Fibroblast of skin of abdomen (primary cell): ENCODE measurements around the gene MRPS27. TPM values are rescaled to one million over a fixed set of nuclear protein-coding genes. Genes with fewer than 3 reads are reported as not detected.

ENCODE experiments used
- DNase-seq: peaks from one replicate; pipeline ENCODE4 v3.0.0-alpha.2; 2013
- polyA plus RNA-seq, 2 experiments: library from polyadenylated mRNA; unstranded; fragments of 120-200 nt; gene quantifications; one replicate each; pipeline ENCODE4 v1.2.1, GENCODE V29; 2013; ENCODE audit not compliant: insufficient read length in 2 of 2

MRPS27 gene
- polyA plus RNA-seq (2013, experiment 1 of 2; ENCODE audit: insufficient read length): 57.7 TPM
- polyA plus RNA-seq (2013, experiment 2 of 2; ENCODE audit: insufficient read length): 58.5 TPM

DNA sequence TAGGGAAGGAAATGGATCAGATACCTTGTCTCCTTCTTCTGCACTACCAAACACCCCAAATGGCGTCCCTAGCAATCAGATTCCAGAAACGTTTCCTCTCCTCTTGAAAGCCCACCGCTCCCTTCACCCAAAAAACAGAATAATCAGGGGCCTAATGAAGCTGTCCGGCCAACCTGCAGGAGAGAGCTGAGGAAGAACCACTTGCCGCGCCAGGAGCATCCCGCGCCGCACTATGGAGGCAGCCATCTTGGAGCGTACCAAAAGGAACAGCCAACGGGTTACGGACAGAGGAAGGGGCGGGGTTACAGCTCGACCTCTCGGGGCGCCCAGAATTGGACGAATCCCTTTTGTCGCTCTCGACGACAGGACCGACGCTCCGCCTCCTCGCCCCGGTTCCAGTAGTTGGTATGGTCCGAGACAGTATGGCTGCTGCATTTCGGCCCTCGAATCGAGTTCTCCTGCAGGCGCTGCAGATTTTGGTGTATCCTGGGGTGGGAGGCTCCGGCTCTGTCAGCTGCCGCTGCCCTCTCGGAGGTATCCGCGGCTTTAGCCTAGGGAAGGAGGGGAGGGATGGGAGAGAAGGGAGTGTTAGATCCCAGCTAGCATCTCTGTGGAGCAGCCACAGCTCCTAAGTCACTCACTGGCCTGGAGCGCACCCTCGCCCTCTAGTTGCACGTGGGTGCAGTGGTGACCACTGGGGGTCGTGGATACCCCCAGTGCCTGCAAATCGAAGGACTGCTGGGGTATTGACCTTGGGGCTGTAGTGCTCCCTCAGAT is at the start of gene MRPS27, which contains the start of gene PTCD2:
Gene MRPS27 (minus strand): TSS at position 265 of the 777 bp plus-strand sequence. CDS start 19 bp downstream, at position 246.
Gene PTCD2 (plus strand): TSS at position 398 of the 777 bp plus-strand sequence. CDS start 10 bp downstream, at position 408.
- peak; percentile 99 for DNase-seq

DNA sequence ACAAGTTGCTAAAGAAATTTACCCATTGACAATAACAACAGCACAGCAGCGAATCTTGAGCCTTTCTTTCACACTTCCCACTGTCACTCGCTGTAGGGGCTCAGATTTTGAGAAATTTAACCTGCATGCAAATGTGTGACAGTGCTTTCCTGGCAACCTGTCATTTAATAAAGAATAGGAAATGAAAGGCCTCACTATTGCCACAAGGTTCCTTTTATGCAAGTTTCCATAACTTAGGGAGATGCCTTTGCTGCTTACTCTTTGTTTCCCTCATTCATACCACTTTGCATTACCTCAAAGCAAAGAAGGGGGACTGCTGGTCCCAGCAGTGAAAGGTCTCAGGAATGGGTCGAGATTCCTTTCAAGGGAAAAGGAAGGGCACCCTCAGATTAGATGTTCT is 49.7 kb upstream of the MRPS27 start:
- no peak for DNase-seq

- peak; percentile 42 for DNase-seq
Measured at GRCh38 chr5:72369301-72369700, 49.3 kb upstream of the MRPS27 start.

DNA sequence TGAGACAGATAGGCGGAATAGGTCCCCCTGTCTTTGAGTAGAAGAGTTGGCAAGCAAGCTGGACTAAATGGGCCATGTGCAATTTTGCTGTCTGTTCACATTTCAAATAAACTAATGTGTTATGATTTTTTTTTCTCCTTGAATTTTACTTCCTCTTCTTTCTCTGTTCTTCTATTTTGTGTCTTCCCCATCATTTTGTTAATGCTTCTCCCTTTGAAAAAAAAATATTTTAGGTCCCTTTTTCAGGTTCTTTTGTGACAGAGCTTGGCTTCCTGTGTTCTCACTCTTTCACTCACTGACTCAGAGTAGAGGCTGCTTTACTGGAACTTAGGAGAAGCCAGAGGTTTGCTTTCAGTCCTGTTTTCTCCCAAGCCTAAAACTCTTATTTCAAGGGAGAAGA is 48.2 kb upstream of the MRPS27 start:
- no peak for DNase-seq

- DNase-seq: peak; percentile 77
Measured at GRCh38 chr5:72366324-72366976, 46.4 kb upstream of the MRPS27 start.

GRCh38 chr5:72364951-72365350 is 44.9 kb upstream of the MRPS27 start:
- DNase-seq: no peak

GRCh38 chr5:72364171-72364570 is 44.1 kb upstream of the MRPS27 start:
- no peak for DNase-seq

DNA sequence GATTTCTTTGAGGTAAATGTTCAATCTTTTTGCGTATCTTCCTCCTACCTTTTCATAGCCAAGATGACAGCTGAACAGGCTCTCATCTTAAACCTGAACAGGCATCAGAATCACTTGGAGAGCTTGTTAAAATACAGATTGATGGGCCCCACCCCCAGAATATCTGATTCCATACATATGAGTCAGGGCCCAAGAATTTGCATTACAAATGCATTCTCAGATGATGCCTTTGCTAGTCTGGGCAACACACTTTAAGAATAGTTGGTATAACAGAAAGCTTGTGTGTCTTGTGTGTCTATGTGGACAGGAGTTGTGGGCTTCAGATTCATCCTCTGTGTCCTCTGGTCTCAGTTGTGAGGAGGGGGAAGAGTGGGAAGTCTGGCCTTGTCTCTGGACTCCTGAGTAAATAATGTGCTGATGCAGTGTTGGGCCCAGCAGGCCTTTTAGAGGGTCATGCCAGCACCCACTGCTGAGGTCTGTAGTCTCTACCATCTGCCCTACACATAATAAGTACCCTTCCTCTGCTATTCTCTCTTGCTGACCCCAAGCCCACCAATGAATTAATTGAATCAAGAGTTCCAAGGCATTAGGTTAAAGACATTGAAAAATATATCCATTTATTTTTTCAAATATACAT is 43.2 kb upstream of the MRPS27 start:
- peak; percentile 88 for DNase-seq

GRCh38 chr5:72359886-72360285 is 39.8 kb upstream of the MRPS27 start:
- DNase-seq: no peak

DNA sequence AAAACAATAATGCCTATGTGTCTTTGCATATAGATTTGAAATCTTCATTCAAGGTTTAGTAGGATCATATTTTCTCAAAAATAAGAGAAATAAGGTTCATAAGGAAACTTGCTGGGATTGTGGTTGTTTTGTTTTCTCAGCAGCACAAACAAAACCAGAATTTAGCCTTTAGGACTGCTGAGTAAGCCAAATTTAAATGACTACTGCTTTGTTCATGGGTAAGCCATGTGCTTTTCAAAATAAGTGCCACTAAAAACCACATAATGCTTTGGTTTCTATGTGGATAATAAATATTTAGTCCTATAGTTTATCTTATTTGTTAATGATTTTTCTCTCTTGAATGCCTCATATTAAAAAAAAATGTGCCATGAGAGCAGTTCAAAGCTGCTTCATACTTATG is 38.9 kb upstream of the MRPS27 start:
- no peak for DNase-seq

DNA sequence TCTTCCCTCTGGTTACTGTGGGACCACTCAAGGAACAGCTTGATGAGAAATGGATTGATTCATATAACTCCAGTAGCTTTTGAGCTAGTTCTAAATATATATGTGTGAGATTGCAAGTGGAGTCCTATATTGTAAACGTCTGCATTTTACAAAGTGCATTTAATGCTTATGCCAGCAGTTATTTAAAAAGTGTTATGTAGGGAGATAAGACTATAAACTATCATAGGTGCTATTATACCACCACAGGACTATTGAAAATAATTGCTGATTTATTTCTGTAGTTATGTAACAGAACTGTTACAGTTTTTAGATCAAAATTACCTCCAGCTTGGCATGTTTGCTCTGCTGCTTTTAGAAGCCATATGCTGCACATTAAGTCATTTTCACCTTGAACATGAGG is 36.3 kb upstream of the MRPS27 start:
- DNase-seq: no peak

GRCh38 chr5:72355706-72356299 is 35.8 kb upstream of the MRPS27 start:
- DNase-seq: peak; percentile 25

DNA sequence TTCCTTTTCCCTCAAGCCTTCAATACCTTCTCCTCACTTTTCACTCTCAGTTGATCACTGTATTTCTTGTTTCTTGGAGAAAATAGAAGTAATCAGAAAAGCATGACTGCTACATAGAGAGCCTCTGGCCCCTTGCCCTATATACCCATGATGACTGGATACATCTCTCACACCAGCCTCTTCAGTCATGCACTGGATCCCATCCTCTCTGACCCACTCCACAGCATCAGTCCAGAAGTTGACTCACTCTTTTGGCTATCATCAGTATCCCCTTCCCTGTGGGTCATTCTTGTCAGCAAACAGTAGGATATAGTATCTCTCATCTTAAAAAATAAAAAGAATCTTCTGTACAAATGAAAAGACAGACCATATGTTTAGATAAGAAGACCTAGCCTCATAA is 33.0 kb upstream of the MRPS27 start:
- DNase-seq: peak; percentile 44

DNA sequence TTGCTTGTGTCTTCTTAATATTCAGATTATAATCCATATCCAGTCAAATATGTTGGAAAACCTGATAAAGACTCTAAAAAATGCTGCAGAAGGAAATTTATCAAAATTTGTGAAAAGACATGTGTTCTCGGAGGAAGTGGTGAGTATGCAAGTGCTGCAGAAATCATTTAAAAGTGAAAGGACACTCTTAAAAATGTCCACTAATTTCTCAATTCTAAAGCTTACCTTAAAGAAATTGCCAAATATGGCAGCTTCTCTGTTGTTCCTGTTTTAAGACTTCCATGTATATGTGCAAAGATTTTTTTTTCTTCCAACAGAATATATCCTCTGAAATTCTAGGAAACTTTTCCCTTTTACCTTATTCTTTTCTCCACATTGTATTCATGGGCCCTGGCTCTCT is 32.6 kb upstream of the MRPS27 start:
- DNase-seq: no peak

DNA sequence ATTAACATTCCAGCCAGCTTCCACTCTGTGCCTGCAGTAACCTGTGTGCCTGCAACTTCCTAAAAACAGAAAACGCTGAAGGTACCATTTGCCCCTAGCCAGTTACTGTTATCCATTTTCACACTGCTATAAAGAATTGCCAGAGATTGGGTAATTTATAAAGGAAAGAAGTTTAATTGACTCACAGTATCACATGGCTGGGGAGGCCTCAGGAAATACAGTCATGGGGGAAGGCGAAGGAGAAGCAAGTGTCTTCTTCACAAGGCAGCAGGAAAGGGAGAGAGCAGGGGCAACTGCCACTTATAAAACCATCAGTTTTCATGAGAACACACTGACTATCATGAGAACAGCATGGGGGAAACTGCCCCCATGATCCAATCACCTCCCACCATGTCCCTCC is 31.3 kb upstream of the MRPS27 start:
- no peak for DNase-seq

DNA sequence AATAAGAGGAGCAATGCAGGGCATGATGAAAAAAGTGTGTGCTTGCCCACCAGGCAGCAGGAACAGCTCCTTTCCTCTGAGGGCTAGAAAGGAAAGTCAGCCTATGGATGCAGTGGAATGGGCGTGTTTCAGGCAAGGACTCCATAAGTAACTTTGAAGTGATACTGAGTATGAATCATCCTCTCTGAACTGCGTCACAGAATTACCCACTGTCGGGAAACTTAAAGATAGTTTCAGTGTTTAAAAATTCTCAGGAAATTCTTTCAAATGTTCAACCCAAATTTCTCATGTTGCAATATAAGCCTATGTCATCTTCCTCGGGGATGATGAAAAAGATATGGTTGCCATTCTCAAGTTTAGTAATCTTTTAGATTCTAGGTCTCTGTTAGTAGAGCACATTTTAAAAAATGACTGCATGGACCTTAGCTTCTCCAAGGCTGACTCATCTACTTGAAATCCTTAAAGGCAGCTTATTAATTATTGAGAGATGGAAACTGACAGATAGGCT is 27.8 kb upstream of the MRPS27 start:
- peak; percentile 94 for DNase-seq

DNA sequence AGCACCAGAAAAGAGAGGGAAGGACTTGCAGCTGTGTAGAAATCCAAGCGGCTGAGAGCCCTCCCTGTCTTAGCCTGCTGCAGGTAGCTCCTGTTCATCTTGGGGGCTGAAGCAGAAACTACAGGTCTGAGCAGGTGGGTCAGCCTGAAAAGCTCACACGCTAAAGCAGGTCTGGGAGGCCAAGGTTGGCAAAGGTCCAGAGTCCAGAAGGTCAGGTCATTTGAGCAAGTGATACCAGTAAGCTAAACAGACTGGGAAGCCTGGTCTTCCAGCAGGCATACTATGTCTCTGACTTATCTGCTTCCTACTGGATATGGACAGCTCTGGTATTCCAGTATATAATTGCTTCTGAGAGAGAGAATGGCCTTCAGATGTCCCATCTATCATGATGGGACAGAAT is 26.4 kb upstream of the MRPS27 start:
- DNase-seq: no peak

- no peak for DNase-seq
Measured at GRCh38 chr5:72338689-72339209, 18.7 kb upstream of the MRPS27 start.

DNA sequence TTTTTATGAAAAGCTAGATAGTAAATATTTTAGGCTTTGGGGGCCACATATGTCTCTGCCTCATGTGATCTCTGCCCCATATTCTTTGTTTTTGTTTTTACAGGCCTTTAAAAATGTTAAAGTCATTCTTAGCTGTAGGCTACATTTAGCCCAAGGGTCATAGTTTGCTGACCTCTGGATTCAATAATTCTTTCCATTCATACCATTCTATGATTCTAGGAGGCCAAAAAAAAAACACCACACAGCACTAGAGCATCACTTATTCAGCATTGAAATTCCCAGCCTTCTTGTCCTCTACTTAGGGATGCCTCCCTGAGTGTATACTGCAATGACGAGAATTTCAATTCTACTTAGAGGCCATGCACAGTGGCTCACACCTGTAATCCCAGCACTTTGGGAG is 17.1 kb upstream of the MRPS27 start:
- no peak for DNase-seq

- no peak for DNase-seq
Measured at GRCh38 chr5:72330712-72331111, 10.7 kb upstream of the MRPS27 start.

DNA sequence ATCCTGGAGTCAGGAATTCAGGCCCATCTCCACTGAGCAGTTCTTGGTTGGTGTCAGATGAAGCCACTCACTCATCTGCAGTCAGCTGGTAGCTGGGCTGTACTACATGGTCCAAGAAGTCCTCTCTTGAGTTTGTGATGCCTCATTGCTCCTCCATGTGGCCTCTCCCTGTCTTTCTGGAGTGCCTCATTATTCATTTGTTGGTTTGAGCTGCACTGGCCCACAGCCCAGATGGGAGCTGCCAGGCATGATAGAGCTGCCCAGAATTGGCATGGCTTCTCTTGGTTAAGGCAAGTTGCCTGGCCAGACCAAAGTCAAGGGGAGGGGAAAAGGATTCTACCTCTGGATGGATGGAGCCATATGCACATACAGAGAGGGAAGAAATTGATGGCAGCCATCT is 8.1 kb upstream of the MRPS27 start:
- no peak for DNase-seq

- no peak for DNase-seq
Measured at GRCh38 chr5:72326306-72326649, 6.2 kb upstream of the MRPS27 start.
